Pons (tissue), 1 donor: ENCODE measurements around the gene JAKMIP2.
"Not testable (repeated sequence)": the region's sequence is repeated elsewhere in the genome, so short reads cannot be mapped to it uniquely, and the experiment has no call there.

ENCODE experiments used
- DNase-seq: peaks from one replicate; pipeline ENCODE4 v3.0.0-alpha.2; 2016; ENCODE audit warnings: low spot score

JAKMIP2 gene

GRCh38 chr5:147746986-147747385 lies 35.5 kb downstream of the JAKMIP2 start:
- no peak for DNase-seq

DNA sequence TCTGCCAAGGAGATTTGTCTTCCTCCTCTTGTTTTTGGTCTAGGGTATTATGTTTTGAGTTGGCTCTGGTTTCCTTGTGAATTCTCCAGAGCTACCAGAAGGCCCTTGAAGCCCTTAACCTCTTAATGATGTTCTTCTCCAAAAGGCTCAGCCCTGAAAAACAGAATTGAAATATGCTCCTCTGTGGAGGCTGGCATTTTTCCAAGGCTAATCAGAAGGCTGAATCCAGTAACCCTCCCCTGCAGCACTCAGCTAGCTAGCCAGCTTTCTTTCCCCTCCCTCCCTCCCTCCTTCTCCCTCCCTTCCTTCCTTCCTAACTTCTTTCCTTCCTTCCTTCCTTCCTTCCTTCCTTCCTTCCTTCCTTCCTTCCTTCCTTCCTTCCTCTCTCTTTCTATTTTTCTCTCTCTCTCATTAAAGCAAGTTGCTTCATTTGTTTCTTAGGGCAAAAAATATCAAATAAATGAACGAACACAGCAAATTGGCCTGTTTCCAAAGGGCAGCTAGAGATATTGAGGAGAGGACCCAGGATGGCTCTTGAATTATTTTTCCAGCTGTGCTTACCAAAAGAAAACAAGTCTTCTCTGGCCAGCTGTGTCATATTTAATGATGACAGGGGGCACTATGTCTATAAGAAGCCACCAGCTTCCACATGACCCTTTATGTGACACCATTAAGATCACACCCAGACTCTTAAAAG lies 38.7 kb downstream of the JAKMIP2 start:
- peak; percentile 39 for DNase-seq

- no peak for DNase-seq
Measured at GRCh38 chr5:147743012-147743411, 39.5 kb downstream of the JAKMIP2 start.

- no peak for DNase-seq
Measured at GRCh38 chr5:147742151-147742550, 40.4 kb downstream of the JAKMIP2 start.

DNA sequence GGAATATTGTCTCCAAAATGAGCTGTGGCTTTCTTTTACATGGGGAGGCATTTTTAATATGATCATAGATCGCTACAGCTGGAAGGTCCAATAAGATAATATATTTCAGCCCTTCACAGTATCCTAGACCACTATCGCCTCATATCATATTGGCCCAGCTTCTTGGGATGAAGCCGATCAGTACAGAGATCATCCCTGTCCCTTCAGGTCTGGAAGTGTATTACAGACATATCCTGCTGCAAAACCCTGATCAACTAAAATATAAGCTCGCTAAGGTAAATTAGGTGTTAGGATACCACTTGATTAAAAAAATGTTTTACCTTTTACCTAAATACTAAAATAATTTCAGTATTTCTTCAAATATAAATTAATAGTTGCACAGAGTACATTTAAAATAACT lies 41.7 kb downstream of the JAKMIP2 start:
- DNase-seq = no peak

DNA sequence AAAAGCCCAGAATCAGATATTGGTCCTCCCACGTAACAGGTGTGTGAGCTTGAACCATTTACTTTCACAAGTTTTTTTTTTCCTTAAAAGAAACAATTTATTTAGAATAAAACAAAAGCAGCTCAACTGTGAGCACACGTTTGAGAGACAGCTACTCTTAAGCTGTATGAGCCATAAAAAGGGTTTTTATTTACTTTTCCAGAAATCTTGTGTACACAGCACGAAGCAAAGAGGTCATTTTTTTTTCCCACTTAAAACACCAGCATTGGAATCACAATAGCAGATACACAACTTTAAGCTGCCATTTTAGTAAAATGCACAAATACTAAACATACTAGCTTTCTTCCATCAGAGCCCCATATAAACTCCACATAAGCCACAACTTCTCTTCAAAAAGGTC lies 44.6 kb downstream of the JAKMIP2 start:
- no peak for DNase-seq

DNA sequence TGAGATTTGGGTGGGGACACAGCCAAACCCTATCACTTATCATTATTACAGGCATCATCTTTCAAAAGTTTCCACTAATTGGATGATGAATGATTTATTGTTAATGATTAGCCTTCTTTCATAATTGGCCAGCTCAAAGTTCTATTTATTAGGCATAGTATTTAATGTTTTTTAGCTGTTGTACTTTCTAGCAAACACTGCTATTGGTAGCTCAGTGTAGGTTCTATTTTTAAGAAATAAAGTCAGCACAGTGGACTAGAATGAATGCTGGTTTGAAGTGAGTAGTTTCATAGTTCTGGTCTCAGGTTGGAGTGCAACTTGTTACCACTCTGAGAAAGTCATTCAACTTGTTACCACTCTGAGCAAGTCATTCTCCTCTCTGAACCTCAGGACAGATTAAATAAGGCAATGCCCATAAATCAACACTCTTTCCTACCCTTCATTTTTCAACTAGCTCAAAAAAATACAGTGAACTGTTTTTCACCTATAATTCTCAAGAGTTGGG lies 46.9 kb downstream of the JAKMIP2 start:
- no peak for DNase-seq

DNA sequence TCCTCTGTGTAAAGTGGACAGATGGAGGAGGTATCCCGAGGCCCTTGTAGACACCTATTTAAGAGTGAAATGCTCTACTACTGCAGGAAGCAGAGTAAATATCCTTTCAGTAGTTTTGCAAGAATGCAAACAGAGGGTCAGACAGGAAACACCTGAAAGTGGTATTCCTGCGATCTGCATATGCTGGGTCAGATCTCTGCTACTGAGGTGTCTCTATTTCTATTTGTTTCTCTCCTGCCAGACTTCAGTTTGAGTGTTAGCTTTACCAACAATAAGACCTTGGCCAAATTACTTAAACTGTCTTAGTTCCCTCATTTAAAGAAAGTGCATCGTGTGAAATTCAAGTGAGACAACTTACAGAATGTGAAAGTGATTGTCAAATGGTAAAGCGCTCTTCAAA lies 47.6 kb downstream of the JAKMIP2 start:
- no peak for DNase-seq

DNA sequence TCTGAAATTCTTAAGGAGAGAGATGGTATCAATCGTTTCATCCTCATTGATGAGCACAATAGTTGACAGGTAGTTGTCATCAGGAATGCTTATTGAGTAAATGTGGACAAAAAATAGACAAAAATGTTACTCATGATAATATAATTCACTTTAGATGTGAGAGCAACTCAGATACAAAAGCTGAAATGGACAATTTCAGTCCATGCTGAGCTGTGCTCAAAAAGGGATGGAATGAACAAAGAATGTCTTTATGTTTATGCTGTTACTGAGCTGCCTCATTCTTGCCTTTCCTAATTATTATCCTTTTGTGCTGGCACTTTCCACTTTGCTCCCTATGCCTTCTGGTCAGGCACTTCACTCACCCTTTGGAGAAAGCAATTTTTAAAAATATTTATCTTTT lies 49.5 kb downstream of the JAKMIP2 start:
- peak; percentile 87 for DNase-seq

DNA sequence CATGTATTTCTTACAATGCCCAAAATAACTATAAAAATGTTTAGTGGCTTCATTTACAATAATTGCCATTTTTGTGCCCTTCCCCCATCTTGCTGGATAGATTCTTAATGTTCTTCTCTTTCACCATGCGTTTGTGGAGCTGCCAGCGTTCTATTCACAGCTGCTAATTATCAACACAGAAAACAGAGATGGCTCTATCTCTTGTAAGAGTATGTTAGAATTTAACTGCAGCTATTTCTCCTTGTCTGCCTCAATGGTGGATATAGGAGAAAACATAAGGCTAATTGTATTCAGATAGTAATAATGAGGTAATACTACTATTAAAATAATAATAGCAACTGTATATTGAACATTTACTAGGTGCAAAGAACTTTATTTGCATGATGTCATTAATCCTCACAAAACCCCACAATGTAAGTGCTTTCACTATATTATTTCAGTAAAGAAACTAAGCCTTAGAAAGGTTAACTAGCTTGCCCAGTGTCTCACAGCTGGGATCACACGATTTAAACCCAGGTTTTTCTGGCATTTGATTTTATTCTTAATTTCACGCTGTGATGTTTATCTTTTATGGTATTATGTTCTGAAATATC lies 50.1 kb downstream of the JAKMIP2 start:
- DNase-seq = peak; percentile 88

DNA sequence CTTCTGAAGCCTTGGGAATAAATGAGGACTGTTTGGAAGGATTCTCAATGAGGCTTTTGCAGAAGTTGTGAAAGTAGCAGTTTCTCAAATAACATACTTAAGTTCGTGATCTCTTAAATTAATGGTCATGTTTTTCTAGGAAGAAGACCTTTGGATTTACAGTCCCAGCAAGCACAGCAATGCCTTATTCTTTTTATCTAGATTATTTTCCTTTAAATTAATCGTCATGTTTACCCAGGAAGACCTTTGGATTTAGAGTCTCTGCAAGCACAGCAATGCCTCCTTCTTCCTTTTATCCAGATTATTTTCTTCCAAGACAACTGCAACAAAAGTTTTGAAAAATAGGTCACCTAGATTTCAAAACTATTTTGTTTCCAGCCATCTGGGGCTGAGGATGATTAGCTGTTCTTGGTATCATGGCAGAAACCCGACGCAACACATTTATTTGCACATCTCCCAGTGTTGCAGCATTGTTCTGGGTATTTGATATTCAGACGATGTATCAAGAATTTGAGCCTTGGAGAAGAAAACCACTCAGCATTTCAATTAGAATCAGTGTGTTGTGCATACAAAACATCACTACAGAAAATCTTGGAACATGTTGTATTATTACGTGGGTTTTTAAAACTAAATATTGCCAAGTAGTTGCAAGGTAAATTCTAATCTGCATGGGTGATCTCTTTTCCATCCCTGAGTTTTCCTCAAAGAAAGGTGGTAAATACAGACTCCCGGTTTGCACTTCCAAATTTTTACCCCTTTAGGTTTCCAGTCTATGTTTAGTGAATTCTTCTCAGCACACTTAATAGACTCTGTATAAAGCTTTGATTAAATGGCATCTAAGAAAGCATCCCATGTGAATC lies 50.9 kb downstream of the JAKMIP2 start:
- DNase-seq = peak; percentile 87

DNA sequence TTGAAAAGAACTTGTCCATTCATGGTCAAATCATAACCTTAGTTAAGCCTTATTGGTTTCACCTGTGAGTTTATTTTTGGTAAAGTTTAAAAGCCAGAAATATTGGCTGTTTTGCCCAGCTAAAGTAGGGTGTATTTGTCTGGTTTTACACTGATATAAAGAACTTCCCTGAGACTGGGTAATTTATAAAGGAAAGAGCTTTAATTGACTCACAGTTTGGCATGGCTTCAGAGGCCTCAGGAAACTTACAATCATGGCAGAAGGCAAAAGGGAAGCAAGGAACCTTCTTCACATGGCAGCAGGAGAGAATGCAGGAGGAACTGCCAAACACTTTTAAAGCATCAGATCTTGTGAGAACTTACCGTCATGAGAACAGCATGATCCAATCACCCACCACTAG lies 55.3 kb downstream of the JAKMIP2 start:
- DNase-seq = no peak

GRCh38 chr5:147721191-147721960 lies 61.2 kb downstream of the JAKMIP2 start:
- DNase-seq = not testable (repeated sequence)

- no peak for DNase-seq
Measured at GRCh38 chr5:147713550-147714295, 68.8 kb downstream of the JAKMIP2 start.

- DNase-seq = no peak
Measured at GRCh38 chr5:147712598-147712997, 69.9 kb downstream of the JAKMIP2 start.

DNA sequence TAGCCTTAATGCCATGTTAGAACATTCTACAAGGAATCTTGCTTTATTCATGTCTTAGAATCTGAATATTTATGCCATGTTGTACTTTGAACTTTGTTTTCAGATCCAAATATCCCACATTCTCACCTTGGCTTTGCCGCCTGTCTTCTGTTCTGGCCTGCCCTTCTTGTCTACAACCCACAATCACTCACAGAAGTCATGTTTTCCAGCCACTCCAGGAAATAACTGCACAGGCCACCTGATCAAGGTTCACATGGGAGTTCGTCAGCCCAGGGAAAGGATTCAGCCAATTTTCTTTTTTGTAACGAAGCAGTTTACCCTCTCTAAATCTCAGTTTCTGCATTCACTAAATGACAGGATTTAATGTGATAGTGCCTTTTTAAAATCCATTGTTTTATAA lies 70.5 kb downstream of the JAKMIP2 start:
- DNase-seq = no peak

GRCh38 chr5:147711019-147711418 lies 71.5 kb downstream of the JAKMIP2 start:
- no peak for DNase-seq

- DNase-seq = no peak
Measured at GRCh38 chr5:147708708-147709107, 73.8 kb downstream of the JAKMIP2 start.

DNA sequence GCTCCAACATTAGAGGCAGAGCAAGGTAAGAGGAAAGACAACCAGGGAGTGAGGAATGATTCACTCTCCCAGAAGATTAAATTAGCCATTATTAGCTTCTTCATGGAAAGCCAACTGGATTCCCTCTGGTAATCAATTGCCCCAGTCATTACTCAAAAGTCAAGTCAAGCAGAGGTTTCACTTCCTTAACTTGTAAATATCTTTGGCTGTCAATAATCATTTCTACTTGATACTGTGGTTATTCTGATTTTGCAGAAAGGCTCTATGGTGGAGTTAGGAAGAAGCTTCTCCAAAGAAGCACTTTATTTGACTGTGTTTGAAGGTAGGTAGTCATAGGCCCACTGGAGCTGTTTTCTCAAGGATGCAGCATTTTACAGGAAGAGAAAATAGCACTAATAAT lies 78.0 kb downstream of the JAKMIP2 start:
- DNase-seq = no peak

DNA sequence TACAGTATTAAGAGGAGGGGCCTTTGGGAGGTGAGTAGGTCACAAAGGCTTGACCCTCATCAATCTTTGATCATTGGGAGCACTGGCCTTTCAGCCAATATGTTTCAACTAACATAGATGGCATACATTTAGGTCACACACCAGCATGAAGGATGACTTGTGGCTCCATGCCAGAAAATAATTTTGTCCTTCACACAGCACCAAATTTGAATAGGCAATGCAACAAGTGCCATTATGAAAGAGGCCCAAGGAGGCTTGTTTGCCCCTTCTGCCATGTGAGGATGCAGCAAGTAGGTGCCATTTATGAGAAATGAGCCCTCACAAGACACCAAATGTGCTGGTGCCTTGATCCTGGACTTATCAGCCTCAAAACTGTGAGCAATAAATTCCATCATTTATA lies 81.1 kb downstream of the JAKMIP2 start:
- no peak for DNase-seq

DNA sequence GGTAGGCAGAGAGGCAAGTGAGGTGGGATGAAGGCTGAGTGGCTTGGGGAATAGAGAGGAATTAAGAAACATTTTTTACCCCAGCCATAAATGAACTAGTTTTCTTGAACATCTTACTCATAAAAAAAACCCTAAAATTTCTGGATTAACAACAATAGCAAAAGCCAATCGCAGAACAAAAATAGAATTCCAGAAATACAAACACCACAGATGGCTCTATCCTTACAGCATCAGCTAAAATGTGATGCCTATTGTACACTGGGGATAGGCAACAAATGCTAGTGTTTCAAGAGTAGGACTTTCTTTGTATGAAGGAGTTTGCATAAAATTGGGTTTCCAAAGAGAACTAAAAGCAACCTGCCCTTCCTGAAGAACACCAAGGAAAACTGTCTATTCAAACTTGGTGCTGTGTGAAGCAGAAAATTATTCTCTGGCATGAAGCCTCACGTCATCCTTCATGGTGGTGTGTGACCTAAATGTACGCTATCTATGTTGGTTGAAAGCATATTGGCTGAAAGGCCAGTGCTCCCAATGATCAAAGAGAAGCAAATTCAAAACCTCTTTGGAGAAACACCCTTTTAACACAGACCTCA lies 82.9 kb downstream of the JAKMIP2 start:
- no peak for DNase-seq
